ENCODE results near the gene DPEP1.

DPEP1 gene

GRCh38 chr16:89599902-89600301, 13.5 kb upstream of the DPEP1 start:
- peaks cover 0 to 5% of the 10 kb centered on the region in 2 donors for H3K4me1 ChIP-seq (ENCODE audit: control insufficient read depth in 1 of 2, insufficient read depth in 2 of 2, low read length in 2 of 2)
- H3K4me3 ChIP-seq (ENCODE audit: low read depth in 1 of 2, low read length in 2 of 2) = no peak overlapping the region
- no peaks in the 10 kb centered on the region for H3K9me3 ChIP-seq (ENCODE audit: control insufficient read depth in 1 of 2, low read length in 2 of 2)
- H3K36me3 ChIP-seq (ENCODE audit: control insufficient read depth in 1 of 2, insufficient read depth in 2 of 2, low read length in 2 of 2) = no peaks in the 10 kb centered on the region
- H3K9ac ChIP-seq (ENCODE audit: low read depth in 1 of 2, low read length in 2 of 2) = no peak overlapping the region
- H3K27ac ChIP-seq (ENCODE audit: low read depth, low read length) = no peak overlapping the region
- H3K27me3 ChIP-seq (ENCODE audit: control insufficient read depth in 1 of 2, insufficient read depth in 2 of 2, low read length in 2 of 2) = peaks cover 4% of the 10 kb centered on the region in 2 donors

GRCh38 chr16:89600427-89600826, 13.0 kb upstream of the DPEP1 start:
- Histone ChIP-seq H3K4me1 (ENCODE audit: control insufficient read depth in 1 of 2, insufficient read depth in 2 of 2, low read length in 2 of 2) (peaks cover 0 to 5% of the 10 kb centered on the region in 2 donors), H3K27me3 (ENCODE audit: control insufficient read depth in 1 of 2, insufficient read depth in 2 of 2, low read length in 2 of 2) (peaks cover 4% of the 10 kb centered on the region in 2 donors), H3K9me3 (ENCODE audit: control insufficient read depth in 1 of 2, low read length in 2 of 2) (no peaks in the 10 kb centered on the region), H3K9ac (ENCODE audit: low read depth in 1 of 2, low read length in 2 of 2) (no peak overlapping the region), H3K36me3 (ENCODE audit: control insufficient read depth in 1 of 2, insufficient read depth in 2 of 2, low read length in 2 of 2) (no peaks in the 10 kb centered on the region), H3K4me3 (ENCODE audit: low read depth in 1 of 2, low read length in 2 of 2) (no peak overlapping the region), H3K27ac (ENCODE audit: low read depth, low read length) (no peak overlapping the region)

GRCh38 chr16:89600956-89601355, 12.5 kb upstream of the DPEP1 start:
- Histone ChIP-seq H3K27me3 (ENCODE audit: control insufficient read depth in 1 of 2, insufficient read depth in 2 of 2, low read length in 2 of 2) (peaks cover 4% of the 10 kb centered on the region in 2 donors), H3K9me3 (ENCODE audit: control insufficient read depth in 1 of 2, low read length in 2 of 2) (no peaks in the 10 kb centered on the region), H3K9ac (ENCODE audit: low read depth in 1 of 2, low read length in 2 of 2) (no peak overlapping the region), H3K4me1 (ENCODE audit: control insufficient read depth in 1 of 2, insufficient read depth in 2 of 2, low read length in 2 of 2) (peaks cover 0 to 5% of the 10 kb centered on the region in 2 donors), H3K36me3 (ENCODE audit: control insufficient read depth in 1 of 2, insufficient read depth in 2 of 2, low read length in 2 of 2) (no peaks in the 10 kb centered on the region), H3K4me3 (ENCODE audit: low read depth in 1 of 2, low read length in 2 of 2) (no peak overlapping the region), H3K27ac (ENCODE audit: low read depth, low read length) (no peak overlapping the region)

GRCh38 chr16:89601906-89602272, 11.6 kb upstream of the DPEP1 start:
- H3K9me3 ChIP-seq (ENCODE audit: control insufficient read depth in 1 of 2, low read length in 2 of 2) = no peaks in the 10 kb centered on the region
- no peak overlapping the region for H3K9ac ChIP-seq (ENCODE audit: low read depth in 1 of 2, low read length in 2 of 2)
- H3K4me3 ChIP-seq (ENCODE audit: low read depth in 1 of 2, low read length in 2 of 2) = no peak overlapping the region
- peaks cover 0 to 5% of the 10 kb centered on the region in 2 donors for H3K4me1 ChIP-seq (ENCODE audit: control insufficient read depth in 1 of 2, insufficient read depth in 2 of 2, low read length in 2 of 2)
- no peak overlapping the region for H3K27ac ChIP-seq (ENCODE audit: low read depth, low read length)
- H3K27me3 ChIP-seq (ENCODE audit: control insufficient read depth in 1 of 2, insufficient read depth in 2 of 2, low read length in 2 of 2) = peaks cover 4% of the 10 kb centered on the region in 2 donors
- no peaks in the 10 kb centered on the region for H3K36me3 ChIP-seq (ENCODE audit: control insufficient read depth in 1 of 2, insufficient read depth in 2 of 2, low read length in 2 of 2)

GRCh38 chr16:89602273-89602951, 11.0 kb upstream of the DPEP1 start:
- H3K9ac ChIP-seq (ENCODE audit: low read depth in 1 of 2, low read length in 2 of 2) = no peak overlapping the region
- no peaks in the 10 kb centered on the region for H3K9me3 ChIP-seq (ENCODE audit: control insufficient read depth in 1 of 2, low read length in 2 of 2)
- no peaks in the 10 kb centered on the region for H3K36me3 ChIP-seq (ENCODE audit: control insufficient read depth in 1 of 2, insufficient read depth in 2 of 2, low read length in 2 of 2)
- H3K27me3 ChIP-seq (ENCODE audit: control insufficient read depth in 1 of 2, insufficient read depth in 2 of 2, low read length in 2 of 2) = peaks cover 4% of the 10 kb centered on the region in 2 donors
- no peak overlapping the region for H3K27ac ChIP-seq (ENCODE audit: low read depth, low read length)
- peaks cover 0 to 5% of the 10 kb centered on the region in 2 donors for H3K4me1 ChIP-seq (ENCODE audit: control insufficient read depth in 1 of 2, insufficient read depth in 2 of 2, low read length in 2 of 2)
- H3K4me3 ChIP-seq (ENCODE audit: low read depth in 1 of 2, low read length in 2 of 2) = no peak overlapping the region

- Histone ChIP-seq H3K4me3 (ENCODE audit: low read depth in 1 of 2, low read length in 2 of 2) (no peak overlapping the region), H3K27me3 (ENCODE audit: control insufficient read depth in 1 of 2, insufficient read depth in 2 of 2, low read length in 2 of 2) (peaks cover 4% of the 10 kb centered on the region in 2 donors), H3K27ac (ENCODE audit: low read depth, low read length) (no peak overlapping the region), H3K4me1 (ENCODE audit: control insufficient read depth in 1 of 2, insufficient read depth in 2 of 2, low read length in 2 of 2) (peaks cover 4 to 10% of the 10 kb centered on the region in 2 donors), H3K36me3 (ENCODE audit: control insufficient read depth in 1 of 2, insufficient read depth in 2 of 2, low read length in 2 of 2) (no peaks in the 10 kb centered on the region), H3K9ac (ENCODE audit: low read depth in 1 of 2, low read length in 2 of 2) (no peak overlapping the region), H3K9me3 (ENCODE audit: control insufficient read depth in 1 of 2, low read length in 2 of 2) (no peaks in the 10 kb centered on the region)
These were observed 10.4 kb upstream of the DPEP1 start for GRCh38 chr16:89602952-89603590.

- H3K9ac ChIP-seq (ENCODE audit: low read depth in 1 of 2, low read length in 2 of 2) = no peak overlapping the region
- no peaks in the 10 kb centered on the region for H3K36me3 ChIP-seq (ENCODE audit: control insufficient read depth in 1 of 2, insufficient read depth in 2 of 2, low read length in 2 of 2)
- H3K4me1 ChIP-seq (ENCODE audit: control insufficient read depth in 1 of 2, insufficient read depth in 2 of 2, low read length in 2 of 2) = peaks cover 13 to 18% of the 10 kb centered on the region in 2 donors
- no peak overlapping the region for H3K27ac ChIP-seq (ENCODE audit: low read depth, low read length)
- H3K4me3 ChIP-seq (ENCODE audit: low read depth in 1 of 2, low read length in 2 of 2) = no peak overlapping the region
- peaks cover 4% of the 10 kb centered on the region in 2 donors for H3K27me3 ChIP-seq (ENCODE audit: control insufficient read depth in 1 of 2, insufficient read depth in 2 of 2, low read length in 2 of 2)
- no peaks in the 10 kb centered on the region for H3K9me3 ChIP-seq (ENCODE audit: control insufficient read depth in 1 of 2, low read length in 2 of 2)
These were observed 8.7 kb upstream of the DPEP1 start for GRCh38 chr16:89604764-89605163.

- peaks cover 13 to 18% of the 10 kb centered on the region in 2 donors for H3K4me1 ChIP-seq (ENCODE audit: control insufficient read depth in 1 of 2, insufficient read depth in 2 of 2, low read length in 2 of 2)
- no peaks in the 10 kb centered on the region for H3K9me3 ChIP-seq (ENCODE audit: control insufficient read depth in 1 of 2, low read length in 2 of 2)
- peaks cover 4% of the 10 kb centered on the region in 2 donors for H3K27me3 ChIP-seq (ENCODE audit: control insufficient read depth in 1 of 2, insufficient read depth in 2 of 2, low read length in 2 of 2)
- no peaks in the 10 kb centered on the region for H3K36me3 ChIP-seq (ENCODE audit: control insufficient read depth in 1 of 2, insufficient read depth in 2 of 2, low read length in 2 of 2)
- H3K4me3 ChIP-seq (ENCODE audit: low read depth in 1 of 2, low read length in 2 of 2) = no peak overlapping the region
- no peak overlapping the region for H3K27ac ChIP-seq (ENCODE audit: low read depth, low read length)
- no peak overlapping the region for H3K9ac ChIP-seq (ENCODE audit: low read depth in 1 of 2, low read length in 2 of 2)
These were observed 8.1 kb upstream of the DPEP1 start for GRCh38 chr16:89605186-89605970.

GRCh38 chr16:89606006-89606405, 7.4 kb upstream of the DPEP1 start:
- no peak overlapping the region for H3K9ac ChIP-seq (ENCODE audit: low read depth in 1 of 2, low read length in 2 of 2)
- no peak overlapping the region for H3K4me3 ChIP-seq (ENCODE audit: low read depth in 1 of 2, low read length in 2 of 2)
- peaks cover 4% of the 10 kb centered on the region in 2 donors for H3K27me3 ChIP-seq (ENCODE audit: control insufficient read depth in 1 of 2, insufficient read depth in 2 of 2, low read length in 2 of 2)
- no peak overlapping the region for H3K27ac ChIP-seq (ENCODE audit: low read depth, low read length)
- H3K36me3 ChIP-seq (ENCODE audit: control insufficient read depth in 1 of 2, insufficient read depth in 2 of 2, low read length in 2 of 2) = no peaks in the 10 kb centered on the region
- no peaks in the 10 kb centered on the region for H3K9me3 ChIP-seq (ENCODE audit: control insufficient read depth in 1 of 2, low read length in 2 of 2)
- peaks cover 13 to 18% of the 10 kb centered on the region in 2 donors for H3K4me1 ChIP-seq (ENCODE audit: control insufficient read depth in 1 of 2, insufficient read depth in 2 of 2, low read length in 2 of 2)

- Histone ChIP-seq H3K4me1 (ENCODE audit: control insufficient read depth in 1 of 2, insufficient read depth in 2 of 2, low read length in 2 of 2) (peaks cover 13 to 18% of the 10 kb centered on the region in 2 donors), H3K4me3 (ENCODE audit: low read depth in 1 of 2, low read length in 2 of 2) (no peak overlapping the region), H3K36me3 (ENCODE audit: control insufficient read depth in 1 of 2, insufficient read depth in 2 of 2, low read length in 2 of 2) (no peaks in the 10 kb centered on the region), H3K27me3 (ENCODE audit: control insufficient read depth in 1 of 2, insufficient read depth in 2 of 2, low read length in 2 of 2) (peaks cover 4% of the 10 kb centered on the region in 2 donors), H3K27ac (ENCODE audit: low read depth, low read length) (no peak overlapping the region), H3K9me3 (ENCODE audit: control insufficient read depth in 1 of 2, low read length in 2 of 2) (no peaks in the 10 kb centered on the region), H3K9ac (ENCODE audit: low read depth in 1 of 2, low read length in 2 of 2) (no peak overlapping the region)
These were observed 6.0 kb upstream of the DPEP1 start for GRCh38 chr16:89607453-89607852.

Measured in duodenal mucosa (tissue), 2 donors.